Muscle of arm (tissue), 12 donors: ENCODE results near the gene MAPK11. TPM values are rescaled to one million over a fixed set of nuclear protein-coding genes. Genes with fewer than 3 reads are reported as not detected.
"Not testable (repeated sequence)": the region's sequence is repeated elsewhere in the genome, so short reads cannot be mapped to it uniquely, and the experiment has no call there.

Experiments
- DNase-seq: peaks from one replicate; pipeline ENCODE4 v3.0.0-alpha.2; 2013
- polyA plus RNA-seq, 12 donors: library from polyadenylated mRNA; unstranded; fragments of 120-200 nt; gene quantifications; one replicate each; pipeline ENCODE4 v1.2.1, GENCODE V29; 2013; ENCODE audit not compliant: insufficient read length in 12 of 12

The MAPK11 gene
- polyA plus RNA-seq, 12 donors = 4.4 to 7.4 (median 5.5) TPM; not detected in 1

DNA sequence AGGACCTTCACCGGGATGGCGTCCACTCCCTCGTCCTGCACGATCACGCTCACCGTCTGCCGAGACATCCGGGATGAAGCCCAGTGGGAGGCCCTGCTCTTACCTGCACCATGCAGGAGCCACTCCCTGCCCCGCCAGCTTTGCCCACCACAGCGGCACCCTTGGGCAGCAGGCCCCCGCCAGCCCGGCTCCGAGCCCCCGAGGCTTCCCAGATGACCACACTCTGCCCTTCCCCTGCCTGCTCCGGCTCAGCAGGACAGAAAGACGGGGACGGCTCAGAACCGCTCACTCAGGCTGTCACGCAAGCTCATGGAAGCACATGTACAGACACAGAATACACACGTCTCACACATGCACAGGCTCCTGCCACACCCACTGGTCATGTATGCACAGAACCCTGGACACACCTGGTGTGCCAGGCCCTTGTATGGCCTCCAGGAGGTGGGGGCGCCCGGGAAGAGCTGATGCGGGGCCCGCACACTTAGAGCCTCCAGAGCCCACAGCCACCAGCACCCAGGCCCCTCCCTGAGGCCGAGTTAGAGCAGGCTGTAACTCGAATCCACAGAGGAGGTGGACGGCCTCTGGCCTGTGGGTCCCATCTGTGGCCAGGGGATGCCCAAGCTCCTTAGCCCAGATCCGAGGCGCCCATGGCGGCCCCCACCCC, 8.9 kb upstream of the MAPK11 start:
- DNase-seq = no peak

DNA sequence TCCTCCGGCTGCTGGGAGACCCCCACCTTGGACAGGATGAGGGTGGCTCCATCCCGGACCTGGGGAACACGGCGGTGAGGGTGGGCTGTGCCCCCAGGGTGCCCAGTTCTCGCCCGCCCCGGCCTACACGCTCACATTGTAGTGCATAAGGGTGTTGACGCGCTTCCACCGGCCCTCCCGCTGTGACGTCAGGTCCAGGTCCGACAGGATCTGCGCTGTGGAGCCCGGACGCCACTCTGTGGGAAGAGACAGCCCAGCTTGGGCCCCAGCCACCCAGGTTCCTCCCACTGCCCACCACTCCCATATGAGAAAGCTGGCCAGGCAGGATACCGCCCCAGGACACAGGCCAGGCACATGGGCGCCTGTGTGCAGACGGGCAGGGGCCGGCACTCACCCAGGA, 8.3 kb upstream of the MAPK11 start:
- DNase-seq = no peak

- DNase-seq = no peak
Observed at GRCh38 chr22:50277761-50278160, 7.6 kb upstream of the MAPK11 start.

DNA sequence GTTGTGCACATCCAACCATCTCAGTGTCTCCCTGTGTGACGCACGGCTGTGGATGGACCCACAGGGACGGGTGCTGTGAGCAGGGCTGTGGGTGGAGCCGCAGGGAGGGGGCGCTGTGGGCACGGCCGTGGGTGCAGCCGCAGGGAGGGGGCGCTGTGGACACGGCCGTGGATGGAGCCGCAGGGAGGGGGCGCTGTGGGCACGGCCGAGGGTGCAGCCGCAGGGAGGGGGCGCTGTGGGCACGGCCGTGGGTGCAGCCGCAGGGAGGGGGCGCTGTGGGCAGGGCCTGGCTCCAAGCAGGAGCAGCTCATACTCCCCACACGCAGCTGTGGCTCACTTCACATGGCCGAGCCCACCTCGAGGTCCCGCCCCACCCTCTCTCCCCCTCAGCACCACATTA, 6.0 kb upstream of the MAPK11 start:
- DNase-seq = no peak

- no peak for DNase-seq
Observed at GRCh38 chr22:50275181-50276055, 5.2 kb upstream of the MAPK11 start.

- no peak for DNase-seq
Observed at GRCh38 chr22:50274771-50275170, 4.6 kb upstream of the MAPK11 start.

GRCh38 chr22:50274311-50274710, 4.1 kb upstream of the MAPK11 start:
- DNase-seq = no peak

GRCh38 chr22:50273781-50274180, 3.6 kb upstream of the MAPK11 start:
- DNase-seq = not testable (repeated sequence)

DNA sequence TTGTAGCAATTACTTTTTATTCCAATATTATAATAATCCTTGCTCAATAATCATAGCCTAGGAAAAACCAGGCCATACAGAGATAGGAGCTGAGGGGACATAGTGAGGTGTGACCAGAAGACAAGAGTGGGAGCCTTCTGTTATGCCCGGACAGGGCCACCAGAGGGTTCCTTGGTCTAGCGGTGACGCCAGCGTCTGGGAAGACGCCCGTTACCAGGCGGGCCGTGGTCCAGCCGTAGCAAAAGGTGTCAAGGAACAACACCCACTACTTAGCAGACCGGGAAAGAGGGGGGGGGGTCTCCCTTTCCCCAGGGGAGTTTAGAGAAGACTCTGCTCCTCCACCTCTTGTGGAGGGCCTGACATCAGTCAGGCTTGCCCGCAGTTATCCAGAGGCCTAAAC, 3.2 kb upstream of the MAPK11 start:
- DNase-seq = not testable (repeated sequence)

DNA sequence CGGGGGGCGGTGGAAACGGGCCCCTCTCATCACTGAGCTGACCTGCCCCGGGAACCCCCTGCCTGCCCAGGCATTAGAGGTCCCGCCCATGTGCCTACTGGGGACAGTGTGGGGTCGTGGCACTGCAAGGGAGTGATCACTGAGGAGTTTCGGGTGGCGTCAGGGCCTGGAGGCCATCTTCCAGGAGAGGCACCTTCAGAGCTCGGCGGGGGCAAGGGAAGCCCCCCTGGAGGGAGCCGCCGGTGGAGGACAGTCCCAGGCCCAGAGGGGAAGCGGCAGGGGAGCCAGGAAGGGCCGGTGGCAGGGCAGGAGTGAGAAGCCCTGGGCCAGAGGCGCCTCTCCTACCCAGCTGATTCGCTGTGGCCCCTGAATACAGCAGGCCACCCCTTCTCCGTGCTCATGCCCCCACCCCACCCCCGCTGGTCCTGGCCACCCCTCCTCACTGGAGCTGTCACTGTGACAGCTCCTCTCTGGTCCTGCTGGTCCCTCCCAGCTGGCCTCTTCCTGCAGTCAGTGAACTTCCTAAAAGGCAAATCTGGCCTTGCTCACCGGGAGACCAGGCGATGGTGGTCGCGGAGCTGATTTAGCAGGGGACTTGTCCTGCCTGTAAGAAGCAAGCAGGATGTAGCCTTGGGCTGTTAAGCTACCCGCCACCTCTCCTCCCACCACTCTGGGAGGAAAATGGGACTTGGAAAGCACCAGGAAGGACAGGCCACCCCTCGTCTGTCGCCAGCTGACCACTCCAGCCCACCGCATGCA, 2.0 kb upstream of the MAPK11 start:
- DNase-seq = no peak

DNA sequence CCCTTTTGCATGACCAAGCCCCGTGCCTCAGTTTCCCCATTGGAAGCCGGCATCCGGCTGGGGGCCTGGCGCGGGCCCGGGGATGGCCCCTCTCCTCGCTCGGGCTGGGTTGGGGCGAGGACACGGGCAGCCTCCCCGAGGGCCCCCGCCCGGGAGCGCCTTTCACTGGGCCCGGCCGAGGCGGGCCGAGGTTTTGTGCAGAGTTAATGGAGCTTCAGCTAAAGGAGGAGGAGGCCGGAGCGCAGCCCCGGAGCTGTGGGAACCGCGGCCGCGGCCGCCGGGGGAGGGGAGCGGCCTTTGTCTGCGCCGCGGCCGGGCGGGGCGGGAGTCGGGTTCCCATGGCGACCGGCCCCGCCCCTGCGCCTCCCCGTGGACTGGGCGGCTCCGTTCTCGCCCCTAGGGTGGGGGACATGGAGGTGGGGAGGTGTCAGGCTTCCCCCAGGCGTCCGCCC, 1.4 kb upstream of the MAPK11 start:
- DNase-seq = no peak

GRCh38 chr22:50270666-50271394, 650 bp upstream of the MAPK11 start:
- peak; percentile 65 for DNase-seq

DNA sequence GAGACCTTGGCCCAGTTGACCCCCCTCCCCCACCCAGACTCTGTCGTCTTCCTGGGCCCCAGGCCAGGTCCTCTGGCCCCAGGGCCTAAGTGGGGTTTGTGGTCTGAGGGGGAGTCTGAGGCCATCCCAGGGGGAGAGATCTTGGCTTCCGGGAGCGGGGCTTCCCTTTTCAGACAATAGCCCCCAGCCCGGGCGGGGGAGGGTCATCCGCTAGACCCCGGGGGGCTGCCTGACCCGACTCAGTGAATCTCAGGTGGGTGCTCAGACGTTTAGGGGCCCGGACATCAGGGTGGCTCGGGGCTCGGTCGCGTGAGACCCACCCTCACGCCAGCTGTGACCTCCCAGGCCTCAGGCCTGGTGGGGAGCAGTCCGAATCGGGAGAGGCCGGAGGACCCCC, 609 bp downstream of the MAPK11 start:
- no peak for DNase-seq

GRCh38 chr22:50268655-50269113, 1.5 kb downstream of the MAPK11 start:
- DNase-seq = no peak

GRCh38 chr22:50267591-50268390, 2.4 kb downstream of the MAPK11 start:
- peak; percentile 37 for DNase-seq

GRCh38 chr22:50266994-50267393, 3.2 kb downstream of the MAPK11 start:
- no peak for DNase-seq

DNA sequence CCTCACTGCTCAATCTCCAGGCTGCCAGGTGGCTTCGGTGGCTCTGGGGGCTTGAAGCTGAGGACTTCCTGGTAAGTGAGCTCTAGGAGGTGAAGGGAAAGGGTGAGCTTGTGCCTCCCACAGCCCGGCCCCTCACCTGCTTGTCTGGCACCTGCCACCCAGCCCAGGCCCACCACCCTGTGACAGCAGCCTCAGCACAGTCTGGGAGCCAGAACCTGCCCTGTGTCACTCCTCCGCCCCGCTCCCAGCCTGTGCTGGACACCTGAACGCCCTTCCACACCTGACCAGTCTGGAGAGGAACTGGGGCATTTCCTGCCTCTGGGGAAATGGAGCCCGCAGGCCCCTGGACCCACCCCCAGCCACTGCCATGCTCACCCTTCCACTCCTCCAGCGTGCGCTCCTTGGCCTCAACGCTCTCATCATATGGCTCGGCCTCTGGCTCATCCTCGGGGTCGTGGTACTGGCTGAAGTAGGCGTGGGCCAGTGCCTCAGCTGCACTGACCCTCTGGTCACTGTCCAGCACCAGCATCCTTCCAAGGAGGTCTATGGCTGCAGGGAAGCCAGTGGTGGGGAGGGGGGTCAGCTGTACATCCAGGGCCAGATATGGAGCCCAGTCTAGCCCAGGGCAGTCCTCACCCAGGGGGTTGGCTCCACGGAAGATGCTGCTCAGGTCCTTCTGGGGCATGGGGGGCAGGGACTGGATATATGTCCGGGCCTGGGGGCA, 5.1 kb downstream of the MAPK11 start:
- DNase-seq = no peak

- DNase-seq = no peak
Observed at GRCh38 chr22:50264104-50264745, 6.0 kb downstream of the MAPK11 start.

DNA sequence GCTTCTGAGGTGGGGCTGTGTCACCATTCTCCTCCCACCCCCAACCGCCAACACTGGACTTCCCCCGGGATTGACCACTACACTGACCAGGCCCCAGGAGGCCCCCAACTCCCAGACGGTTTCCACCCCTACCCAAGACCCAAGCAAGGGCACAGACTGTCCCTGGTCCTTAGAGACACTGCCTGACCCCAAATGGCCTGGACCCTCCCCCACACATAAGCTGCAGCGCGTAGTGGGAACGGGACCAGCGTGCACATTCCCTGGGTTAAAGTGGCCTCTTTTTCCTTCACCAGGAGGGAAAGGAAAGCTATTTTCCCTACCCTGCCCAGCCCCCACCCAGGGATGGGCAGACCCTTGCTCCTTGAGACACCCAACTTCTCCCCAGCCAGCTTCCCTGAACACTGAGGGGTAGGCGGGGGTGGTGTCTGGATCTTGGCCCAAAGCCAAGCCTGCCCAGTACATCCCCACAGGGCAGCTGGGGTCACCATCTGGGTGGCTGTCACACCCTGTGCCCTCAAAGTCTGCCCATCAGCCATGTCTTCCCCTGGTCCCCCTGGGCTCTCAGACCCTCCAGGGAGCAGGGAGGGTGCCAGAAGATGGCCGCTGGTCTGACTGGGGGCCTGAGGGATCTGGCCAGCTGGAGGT, 7.1 kb downstream of the MAPK11 start:
- DNase-seq = no peak
